ENCODE results near the gene HS2ST1.
"Not testable (repeated sequence)": the region's sequence is repeated elsewhere in the genome, so short reads cannot be mapped to it uniquely, and the experiment has no call there.

Gene HS2ST1

GRCh38 chr1:86975993-86976550, 61.6 kb downstream of the HS2ST1 start:
- DNase-seq = no peak

DNA sequence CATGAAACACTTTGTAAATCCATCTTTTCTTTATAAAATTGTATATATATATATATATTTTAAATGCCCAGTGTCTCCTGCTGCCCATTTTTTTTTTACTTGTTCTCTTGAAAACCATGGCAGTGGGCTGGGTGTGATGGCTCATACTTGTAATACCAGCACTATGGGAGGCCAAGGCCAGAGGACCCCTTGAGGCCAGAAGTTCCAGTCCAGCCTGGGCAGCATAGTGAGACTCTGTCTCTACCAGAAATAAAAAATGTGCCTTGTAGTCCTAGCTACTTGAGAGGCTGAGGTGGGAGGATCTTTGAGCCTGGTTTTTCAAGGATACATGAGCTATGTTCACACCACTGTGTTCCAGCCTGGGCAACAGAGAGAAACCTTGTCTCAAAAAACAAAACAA, 62.2 kb downstream of the HS2ST1 start:
- DNase-seq = no peak

- DNase-seq = no peak
These were observed 67.2 kb downstream of the HS2ST1 start for GRCh38 chr1:86981482-86982213.

DNA sequence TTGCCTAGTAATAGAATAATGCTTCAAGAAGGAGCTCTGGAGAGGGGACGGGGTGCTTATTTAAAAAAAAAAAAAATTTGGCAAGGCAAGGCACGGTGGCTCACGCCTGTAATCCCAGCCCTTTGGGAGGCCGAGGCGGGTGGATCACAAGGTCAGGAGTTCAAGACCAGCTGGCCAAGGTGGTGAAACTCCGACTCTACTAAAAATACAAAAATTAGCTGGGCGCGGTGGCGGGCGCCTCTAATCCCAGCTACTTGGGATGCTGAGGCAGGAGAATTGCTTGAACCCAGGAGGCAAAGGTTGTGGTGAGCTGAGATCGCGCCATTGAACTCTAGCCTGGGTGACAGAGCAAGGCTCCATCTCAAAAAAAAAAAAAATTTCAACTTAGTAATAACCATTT, 69.2 kb downstream of the HS2ST1 start:
- DNase-seq = not testable (repeated sequence)

GRCh38 chr1:86987446-86987845, 73.0 kb downstream of the HS2ST1 start:
- no peak for DNase-seq

GRCh38 chr1:86988835-86989234, 74.4 kb downstream of the HS2ST1 start:
- no peak for DNase-seq

GRCh38 chr1:86989690-86990089, 75.3 kb downstream of the HS2ST1 start:
- DNase-seq = not testable (repeated sequence)

- DNase-seq = no peak
These were observed 76.4 kb downstream of the HS2ST1 start for GRCh38 chr1:86990826-86991225.

GRCh38 chr1:86991549-86992186, 77.2 kb downstream of the HS2ST1 start:
- no peak for DNase-seq

DNA sequence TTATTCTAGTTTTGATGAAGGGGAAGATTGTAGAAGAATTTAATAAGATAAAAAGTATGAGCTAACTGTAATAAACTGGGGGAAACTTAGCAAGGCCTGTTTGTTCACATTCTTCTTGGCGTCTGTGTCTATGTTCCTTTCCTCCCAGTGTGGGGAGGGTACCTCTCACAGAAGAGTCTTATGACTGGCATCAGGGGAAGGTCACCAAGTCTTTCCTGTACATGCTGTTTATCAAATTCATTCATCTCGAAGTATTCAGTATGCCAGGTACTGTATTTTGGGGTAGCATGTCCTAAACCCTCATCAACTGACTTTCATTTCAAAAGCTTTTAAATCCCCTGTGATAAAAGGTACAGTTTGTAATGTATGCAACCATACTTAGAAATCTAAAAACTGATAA, 78.4 kb downstream of the HS2ST1 start:
- DNase-seq = no peak

GRCh38 chr1:86993269-86993985, 79.0 kb downstream of the HS2ST1 start:
- DNase-seq = no peak

GRCh38 chr1:86994061-86994460, 79.6 kb downstream of the HS2ST1 start:
- DNase-seq = no peak

GRCh38 chr1:86997538-86997937, 83.1 kb downstream of the HS2ST1 start:
- DNase-seq = no peak

- DNase-seq = no peak
These were observed 83.8 kb downstream of the HS2ST1 start for GRCh38 chr1:86998280-86998679.

DNA sequence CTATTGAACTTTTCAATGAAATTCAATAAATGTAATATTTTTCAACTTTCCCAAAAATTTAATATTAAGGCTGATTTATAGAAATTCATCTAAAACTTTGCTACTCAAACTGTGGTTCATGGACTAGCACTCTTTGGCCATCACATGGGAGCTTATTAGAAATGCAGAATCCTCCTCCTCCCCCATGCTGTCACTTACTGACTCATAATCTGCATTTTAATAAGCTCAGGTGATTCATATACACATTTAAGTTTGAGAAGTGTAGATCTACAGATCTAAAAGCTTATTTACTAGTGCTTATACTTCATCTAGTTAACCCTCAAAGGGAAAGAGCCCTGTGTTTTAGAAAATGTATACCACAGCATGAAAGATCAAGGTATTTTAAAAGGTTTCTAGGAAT, 84.3 kb downstream of the HS2ST1 start:
- no peak for DNase-seq

GRCh38 chr1:87000460-87000859, 86.0 kb downstream of the HS2ST1 start:
- no peak for DNase-seq

DNA sequence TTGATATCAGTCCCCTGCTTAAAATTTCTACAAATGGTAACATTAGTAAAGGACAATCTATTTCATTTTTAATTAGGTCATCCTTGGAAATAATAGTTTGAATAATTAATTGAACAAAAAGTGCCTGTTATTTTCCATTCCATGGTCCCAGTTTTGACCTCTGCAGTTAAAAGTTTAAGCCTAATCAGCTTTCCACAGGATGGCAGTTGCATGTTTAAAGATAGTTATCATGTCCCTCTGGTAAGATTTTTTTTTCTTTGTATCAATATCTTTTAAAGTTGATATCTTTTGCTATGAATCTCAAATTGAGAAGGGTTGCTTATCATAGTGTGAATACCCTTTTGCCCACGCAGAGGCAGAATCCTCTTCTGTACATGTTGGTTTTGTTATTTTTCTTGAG, 90.4 kb downstream of the HS2ST1 start:
- no peak for DNase-seq

DNA sequence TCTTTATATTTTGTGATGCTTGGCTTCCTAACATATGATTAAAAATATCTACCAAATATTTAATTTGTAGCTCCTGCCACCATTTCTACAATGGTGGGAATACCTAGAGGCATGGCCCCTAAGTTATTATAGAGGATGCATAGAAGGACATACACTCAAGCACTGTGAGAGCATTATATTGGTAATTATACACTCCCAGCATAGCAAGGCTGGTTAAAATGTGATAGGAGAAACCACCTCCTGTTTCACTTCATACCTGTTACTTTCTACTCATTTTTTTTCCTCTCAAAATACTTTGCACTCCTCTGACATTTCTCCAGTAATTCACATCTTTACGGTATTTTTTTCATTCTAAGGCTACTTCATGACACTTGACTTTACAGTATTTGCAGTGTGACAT, 92.9 kb downstream of the HS2ST1 start:
- DNase-seq = no peak

- DNase-seq = not testable (repeated sequence)
These were observed 99.0 kb downstream of the HS2ST1 start for GRCh38 chr1:87013385-87013784.

DNA sequence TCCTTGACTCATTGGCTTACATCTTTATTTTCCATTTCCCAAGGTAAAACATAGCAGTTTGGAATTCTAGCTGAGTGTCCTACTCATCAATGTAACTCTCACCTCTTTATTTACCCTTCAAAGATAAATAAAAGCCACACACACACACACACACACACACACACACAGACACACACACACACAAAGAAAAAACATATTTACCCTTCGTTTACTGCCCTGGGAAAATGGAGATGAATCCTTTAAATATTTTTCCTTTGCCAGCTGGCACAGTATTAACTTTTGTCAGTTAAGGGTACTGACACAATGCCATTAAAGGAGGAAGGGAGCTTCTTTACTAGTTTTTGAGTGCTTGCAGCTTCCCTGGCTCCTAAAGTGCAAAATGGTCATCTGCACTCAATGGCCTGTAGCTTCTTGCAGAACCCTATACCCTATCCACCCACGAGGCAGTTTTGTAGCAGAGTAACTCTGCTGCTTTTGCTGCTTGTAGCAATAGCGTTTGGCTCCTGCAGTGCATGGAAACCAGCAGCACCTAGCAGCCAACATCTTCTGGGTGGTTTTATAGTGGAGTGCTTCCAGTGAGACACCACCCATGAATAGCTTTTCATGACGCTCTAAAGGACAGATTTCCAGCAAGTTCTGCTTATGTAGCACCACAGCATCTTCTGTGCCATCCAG, 103.7 kb downstream of the HS2ST1 start:
- no peak for DNase-seq

- DNase-seq = no peak
These were observed 108.9 kb downstream of the HS2ST1 start for GRCh38 chr1:87023326-87023725.

DNA sequence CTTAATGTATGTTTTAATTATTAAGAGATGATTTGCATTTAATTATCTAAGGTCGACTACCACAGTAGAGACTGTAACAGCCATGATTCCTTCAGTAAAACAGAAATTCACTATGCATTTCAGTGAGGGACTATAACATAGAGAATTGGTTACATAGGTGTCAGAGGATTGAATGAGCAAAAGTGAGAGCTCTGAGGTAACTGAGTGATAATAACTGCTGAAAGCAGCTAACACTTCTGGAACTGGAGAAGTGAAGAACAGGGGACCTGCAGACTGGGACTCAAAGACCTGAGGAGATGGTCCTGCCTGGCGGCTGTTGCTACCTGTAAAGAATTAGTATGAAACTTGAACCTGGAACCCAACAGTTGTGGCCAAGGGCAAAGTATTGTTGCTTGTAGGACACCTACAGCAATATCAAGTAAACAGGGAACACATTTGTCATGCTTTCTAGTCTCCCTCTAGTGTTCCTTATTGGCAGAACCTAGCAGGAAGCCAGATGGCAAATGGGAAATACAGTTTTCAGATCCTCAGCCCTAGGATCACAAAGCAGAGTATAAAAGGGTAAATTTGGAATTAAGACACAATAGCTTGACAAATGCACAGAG, 110.6 kb downstream of the HS2ST1 start:
- DNase-seq = no peak

- not testable (repeated sequence) for DNase-seq
These were observed 113.1 kb downstream of the HS2ST1 start for GRCh38 chr1:87027561-87027960.
